K562 treated with DMSO at 1 percent for 12 hours (cell line): Measurements from ENCODE around the gene SIRPB1. TPM values are rescaled to one million over a fixed set of nuclear protein-coding genes. Genes with fewer than 3 reads are reported as not detected.

Experiments used
- total RNA-seq: library from RNA; unstranded; fragments of 300-600 nt; gene quantifications from 2 replicates; pipeline ENCODE4 v1.2.3, GENCODE V29; 2022; ENCODE audit not compliant: insufficient read depth

Gene SIRPB1
- not detected in 2 replicates for total RNA-seq

DNA sequence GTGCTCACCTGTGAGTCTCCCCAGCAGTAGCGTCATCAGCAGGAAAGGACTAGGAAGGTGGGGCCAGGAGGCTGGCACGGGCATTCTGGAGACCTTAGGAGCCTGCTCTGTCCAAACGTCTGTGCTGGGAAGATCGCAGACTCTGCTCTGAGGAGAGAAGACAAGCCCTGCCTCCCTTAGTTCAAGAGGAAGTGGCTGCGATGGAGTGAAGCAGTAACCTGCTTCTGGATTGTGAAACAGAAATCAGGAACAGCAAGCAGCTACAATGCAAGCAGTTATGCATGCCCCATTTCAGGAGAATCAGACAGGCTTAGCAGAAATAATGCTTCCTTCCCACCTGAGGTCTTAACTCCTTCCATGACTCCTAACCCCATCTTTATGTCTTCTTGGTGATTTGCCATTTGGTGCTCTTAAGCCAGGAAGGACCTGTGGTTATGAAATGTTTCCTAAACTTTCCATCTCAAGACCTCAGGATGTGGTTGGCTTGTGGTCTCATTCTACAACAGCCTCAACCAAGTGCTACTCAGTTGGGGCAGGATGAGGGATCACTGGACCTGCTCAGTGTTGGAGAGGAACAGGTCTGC lies at the start of gene SIRPB1:
Gene SIRPB1 (minus strand): TSS at position 149 of the 584 bp plus-strand sequence. CDS start 65 bp downstream, at position 84.

DNA sequence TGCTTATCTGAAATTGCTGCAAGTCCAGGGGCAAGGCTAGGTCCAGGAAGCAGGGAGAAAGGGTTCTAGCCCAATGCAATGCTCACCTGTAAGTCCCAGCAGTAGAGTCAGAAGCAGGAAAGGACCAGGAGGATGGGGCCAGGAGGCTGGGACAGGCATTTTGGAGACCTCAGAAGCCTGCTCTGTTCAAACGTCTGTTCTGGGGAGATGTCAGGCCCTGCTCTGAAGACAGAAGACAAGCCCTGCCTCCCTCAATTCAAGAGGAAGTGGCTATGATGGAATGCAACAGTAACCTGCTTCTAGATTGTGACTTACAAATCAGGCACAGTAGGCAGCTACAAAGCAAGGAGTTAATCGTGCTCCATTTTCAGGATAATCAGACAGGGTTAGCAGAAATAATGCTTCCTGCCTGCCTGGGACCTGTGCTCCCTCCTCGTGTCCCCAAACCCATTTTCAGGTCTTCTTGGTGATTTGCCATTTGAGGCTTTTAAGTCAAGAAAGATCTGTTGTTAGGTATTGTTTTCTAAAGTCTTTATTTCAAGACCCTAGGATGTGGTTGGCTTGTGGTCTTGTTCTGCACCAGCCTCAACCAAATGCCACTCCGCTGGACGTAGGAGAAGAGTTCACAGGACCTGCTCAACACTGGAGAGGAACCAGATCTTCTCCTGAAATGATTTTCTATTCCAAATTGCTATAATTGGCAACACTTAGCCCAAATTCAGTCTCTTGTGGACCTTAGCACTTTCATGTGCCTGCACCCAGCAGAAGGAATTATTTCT lies 37.9 kb upstream of the SIRPB1 start, which contains the start of gene SIRPG:
Gene SIRPG (minus strand): TSS at position 224 of the 779 bp plus-strand sequence. CDS start 65 bp downstream, at position 159.

Other genes starting within 250 kb of the SIRPB1 start
- 137 and 235 TPM in 2 replicates for gene FKBP1A, start 227.0 kb downstream of the SIRPB1 start, total RNA-seq
- gene NSFL1C, start 153.2 kb downstream of the SIRPB1 start, total RNA-seq = 50.9 and 74.1 TPM in 2 replicates
- not detected in 2 replicates for gene SIRPB2, start 128.6 kb downstream of the SIRPB1 start, total RNA-seq
- not detected in 2 replicates for gene SIRPD, start 62.3 kb downstream of the SIRPB1 start, total RNA-seq
- gene SIRPG, start 37.8 kb upstream of the SIRPB1 start, total RNA-seq = not detected in 2 replicates